H1 (cell line): ENCODE results near the gene STAG1. TPM values are rescaled to one million over a fixed set of nuclear protein-coding genes. Genes with fewer than 3 reads are reported as not detected.
"Not testable (repeated sequence)": the region's sequence is repeated elsewhere in the genome, so short reads cannot be mapped to it uniquely, and the experiment has no call there.

ENCODE experiments used
- CTCF ChIA-PET: fragments of 300-600 bp; sonication (Branson Sonifier 250); formaldehyde crosslinking; loops from one replicate; lab custom pipeline; 2021; ENCODE audit not compliant: partially characterized antibody; lab: Charles Lee
- POLR2A ChIA-PET: fragments of 300-600 bp; sonication (Branson Sonifier 250); formaldehyde crosslinking; loops from one replicate; lab custom pipeline; 2021; ENCODE audit warnings: inconsistent platforms; ENCODE audit not compliant: partially characterized antibody; lab: Charles Lee
- DNase-seq, 2 experiments: peaks; one replicate each; pipeline versions ENCODE4 v3.0.0 to v3.0.0-alpha.2; 2010 to 2022; ENCODE audit warnings: low spot score in 2 of 2, low read depth in 1 of 2, mixed read lengths in 1 of 2
- FAIRE-seq: peaks from 2 replicates; lab custom pipeline; 2011; peaks lifted over from hg19 to GRCh38; lab: Jason Lieb, UNC
- H2AFZ ChIP-seq: 2 replicates; pipeline ENCODE4 v1.8.1; 2012; ENCODE audit warnings: low read length, inconsistent platforms
- H2AK5ac ChIP-seq: 2 replicates; pipeline ENCODE4 v1.6.1; 2013; ENCODE audit warnings: low read depth, low read length
- H2BK120ac ChIP-seq: replicated peaks from 2 replicates; pipeline ENCODE3; 2013; ENCODE audit warnings: low read depth, low read length, inconsistent platforms
- H2BK12ac ChIP-seq: 2 replicates; pipeline ENCODE4 v1.6.1; 2013; ENCODE audit warnings: low read depth, low read length
- H2BK15ac ChIP-seq: 2 replicates; pipeline ENCODE4 v1.6.1; 2013; ENCODE audit warnings: low read length
- H2BK20ac ChIP-seq: 2 replicates; pipeline ENCODE4 v1.6.1; 2013; ENCODE audit warnings: low read length
- H2BK5ac ChIP-seq: 2 replicates; pipeline ENCODE4 v1.6.1; 2013; ENCODE audit warnings: low read depth, low read length
- H3K14ac ChIP-seq: 2 replicates; pipeline ENCODE4 v1.6.1; 2013; ENCODE audit warnings: inconsistent platforms; ENCODE audit not compliant: insufficient read length
- H3K18ac ChIP-seq: 2 replicates; pipeline ENCODE4 v1.6.1; 2013; ENCODE audit warnings: low read length; ENCODE audit errors: extremely low read depth
- H3K23ac ChIP-seq: 2 replicates; pipeline ENCODE4 v1.6.1; 2013; ENCODE audit warnings: inconsistent platforms; ENCODE audit not compliant: insufficient read length
- H3K23me2 ChIP-seq: 2 replicates; pipeline ENCODE4 v1.6.1; 2013; ENCODE audit warnings: low read depth, low read length
- H3K27ac ChIP-seq: 2 replicates; pipeline ENCODE4 v1.6.1; 2011; ENCODE audit warnings: low read depth, low read length, inconsistent platforms
- H3K27me3 ChIP-seq, 4 experiments: replicated peaks in 1 of 4; 1 replicate in 1 of 4; 2 replicates in 3 of 4; pipeline versions ENCODE4 v1.6.1 to v1.8.1; 2011 to 2013; ENCODE audit warnings: low read length in 3 of 4, mild to moderate bottlenecking in 3 of 4, inconsistent platforms in 2 of 4, mixed read lengths in 2 of 4, moderate library complexity in 1 of 4; ENCODE audit not compliant: control insufficient read depth in 3 of 4, insufficient read depth in 3 of 4; ENCODE audit errors: extremely low read depth in 1 of 4
- H3K36me3 ChIP-seq, 4 experiments: 2 replicates each; pipeline versions ENCODE4 v1.6.1 to v1.8.1; 2011 to 2013; ENCODE audit warnings: mild to moderate bottlenecking in 4 of 4, low read length in 3 of 4, moderate library complexity in 2 of 4, control low read depth in 1 of 4, inconsistent platforms in 1 of 4; ENCODE audit not compliant: insufficient read depth in 4 of 4, control insufficient read depth in 2 of 4
- H3K4ac ChIP-seq: replicated peaks from 2 replicates; pipeline ENCODE3; 2013; ENCODE audit warnings: low read length, low read depth, mixed read lengths, inconsistent platforms; ENCODE audit not compliant: insufficient read length
- H3K4me1 ChIP-seq, 4 experiments: replicated peaks in 1 of 4; 1 replicate in 1 of 4; 2 replicates in 3 of 4; pipeline versions ENCODE4 v1.6.1 to v1.8.1; 2011 to 2013; ENCODE audit warnings: low read length in 3 of 4, inconsistent platforms in 2 of 4, mixed read lengths in 1 of 4; ENCODE audit not compliant: insufficient read depth in 4 of 4, control insufficient read depth in 3 of 4
- H3K4me2 ChIP-seq, 2 experiments: 2 replicates each; pipeline versions ENCODE4 v1.6.1 to v1.8.1; 2011 to 2013; ENCODE audit warnings: low read depth in 2 of 2, low read length in 2 of 2, control low read depth in 1 of 2, inconsistent platforms in 1 of 2, mild to moderate bottlenecking in 1 of 2; ENCODE audit not compliant: insufficient read depth in 1 of 2
- H3K4me3 ChIP-seq, 4 experiments: fragments of 200-600, 300-600 bp in 1 of 4; sonication (generic), shearing (Covaris generic), sonication (Bioruptor Twin) in 1 of 4; 2 replicates each; pipeline versions ENCODE4 v1.5.1 to v1.8.1; 2011 to 2016; ENCODE audit warnings: low read length in 4 of 4, low read depth in 3 of 4, control low read depth in 2 of 4, inconsistent platforms in 2 of 4, mild to moderate bottlenecking in 2 of 4, mixed read lengths in 1 of 4, moderate library complexity in 1 of 4; ENCODE audit not compliant: insufficient read depth in 2 of 4; ENCODE audit errors: extremely low read depth in 1 of 4
- H3K56ac ChIP-seq: replicated peaks from 2 replicates; pipeline ENCODE3; 2013; ENCODE audit warnings: low read depth, mild to moderate bottlenecking, mixed read lengths, low read length, inconsistent platforms; ENCODE audit not compliant: insufficient read length
- H3K79me1 ChIP-seq: 2 replicates; pipeline ENCODE4 v1.6.1; 2013; ENCODE audit warnings: low read depth, low read length, control low read depth
- H3K79me2 ChIP-seq, 2 experiments: 2 replicates each; pipeline versions ENCODE4 v1.6.1 to v1.8.1; 2012 to 2013; ENCODE audit warnings: low read length in 2 of 2, mild to moderate bottlenecking in 2 of 2, inconsistent platforms in 1 of 2; ENCODE audit not compliant: insufficient read depth in 2 of 2, control insufficient read depth in 1 of 2
- H3K9ac ChIP-seq, 4 experiments: replicated peaks in 1 of 4; 1 replicate in 1 of 4; 2 replicates in 3 of 4; pipeline versions ENCODE4 v1.6.1 to v1.8.1; 2011 to 2013; ENCODE audit warnings: low read depth in 3 of 4, low read length in 3 of 4, control low read depth in 2 of 4, mild to moderate bottlenecking in 2 of 4, moderate library complexity in 2 of 4, inconsistent platforms in 1 of 4; ENCODE audit errors: extremely low read depth in 1 of 4
- H3K9me3 ChIP-seq, 2 experiments: 2 replicates each; pipeline versions ENCODE4 v1.6.1 to v1.8.1; 2012 to 2013; ENCODE audit warnings: mild to moderate bottlenecking in 2 of 2, moderate library complexity in 2 of 2, control low read depth in 1 of 2, inconsistent platforms in 1 of 2, low read depth in 1 of 2, low read length in 1 of 2, mixed read lengths in 1 of 2; ENCODE audit not compliant: insufficient read depth in 2 of 2
- H4K20me1 ChIP-seq, 2 experiments: replicated peaks in 1 of 2; 2 replicates each; pipeline versions ENCODE3 to v1.8.1; 2011 to 2013; ENCODE audit warnings: inconsistent platforms in 2 of 2, low read length in 2 of 2, mild to moderate bottlenecking in 1 of 2; ENCODE audit not compliant: insufficient read depth in 2 of 2, control insufficient read depth in 1 of 2
- H4K5ac ChIP-seq: 2 replicates; pipeline ENCODE4 v1.6.1; 2013; ENCODE audit warnings: low read length, low read depth, mixed read lengths, inconsistent platforms; ENCODE audit not compliant: insufficient read length
- H4K8ac ChIP-seq: 2 replicates; pipeline ENCODE4 v1.8.0; 2013; ENCODE audit warnings: mild to moderate bottlenecking, moderate library complexity, low read length, inconsistent platforms; ENCODE audit not compliant: insufficient read depth; ENCODE audit errors: extremely low read depth
- H4K91ac ChIP-seq: replicated peaks from 2 replicates; pipeline ENCODE3; 2013; ENCODE audit warnings: low read length, mixed read lengths, inconsistent platforms; ENCODE audit not compliant: insufficient read length
- WGBS, 2 experiments: shearing (Covaris generic) in 1 of 2; methylation state at CpG; one replicate each; pipeline versions ENCODE4 v1.1.6 to v1.1.7; 2013 to 2015; ENCODE audit warnings: low lambda C conversion rate in 2 of 2, mixed read lengths in 2 of 2, inconsistent platforms in 1 of 2, low coverage in 1 of 2, missing lambda C conversion rate in 1 of 2; ENCODE audit not compliant: insufficient replicate concordance in 2 of 2, insufficient coverage in 1 of 2, insufficient read length in 1 of 2; ENCODE audit errors: extremely low coverage in 1 of 2, missing lambda C conversion rate in 1 of 2; 5-methylcytosine and 5-hydroxymethylcytosine counted together
- polyA plus RNA-seq, 7 experiments: library from polyadenylated mRNA; depleted of rRNA in 3 of 7; stranded (reverse) in 5 of 7; unstranded in 2 of 7; fragments of >200 nt in 5 of 7; fragments of 200-250 nt in 2 of 7; gene quantifications; 1 replicate in 5 of 7; 2 replicates in 1 of 7; 4 replicates in 1 of 7; pipeline versions ENCODE4 v1.2.1 to v1.2.3, GENCODE V29; 2011 to 2013; ENCODE audit warnings: missing spikeins in 2 of 7, mixed read lengths in 2 of 7
- total RNA-seq: library from RNA; stranded (reverse); fragmentation: NEBNext Ultra II Directional; extraction: Animal tissue kit (Norgen Biotek cat#: 25700); gene quantifications from 2 replicates; pipeline ENCODE4 v1.2.1, GENCODE V29; 2021

Gene STAG1
- total and polyA plus RNA-seq, 2 of the 8 experiments (the other 6 are each of a cell fraction or from before 2014, with no cell fraction given): 4.6 to 23.4 TPM

GRCh38 chr3:136709775-136710174, 42.4 kb downstream of the STAG1 start:
- H3K4ac ChIP-seq, H3K9ac ChIP-seq, H3K4me1 ChIP-seq, H3K18ac ChIP-seq, H2BK20ac ChIP-seq, H2BK12ac ChIP-seq, H2AFZ ChIP-seq, H2BK5ac ChIP-seq, H3K4me2 ChIP-seq, H4K91ac ChIP-seq, H3K79me1 ChIP-seq, H3K14ac ChIP-seq, H3K27ac ChIP-seq, POLR2A ChIA-PET, H3K36me3 ChIP-seq, FAIRE-seq, H3K27me3 ChIP-seq, H4K8ac ChIP-seq, H2BK15ac ChIP-seq, H4K5ac ChIP-seq, H2AK5ac ChIP-seq, H3K9me3 ChIP-seq, DNase-seq, H3K4me3 ChIP-seq, H3K23me2 ChIP-seq, H3K23ac ChIP-seq, H4K20me1 ChIP-seq, H2BK120ac ChIP-seq, H3K56ac ChIP-seq: not testable (repeated sequence)
- H3K79me2 ChIP-seq: peaks cover 6 to 86% of the 10 kb centered on the region in 2 experiments; a peak in 3 of 4 replicates
- CTCF ChIA-PET: interaction anchor here (1.4 kb wide), 1 partner anchor 11 kb away, joined by 4 read pairs; no protein-coding TSS in a partner anchor
- WGBS, 2 experiments: 96% methylated on average over 1 of the region's 1 CpG; no CpG with 5 or more reads in 1 of the 2 experiments
